CD4-positive, alpha-beta T cell (primary cell): Measurements from ENCODE around the gene ADAMTS18. TPM values are rescaled to one million over a fixed set of nuclear protein-coding genes. Genes with fewer than 3 reads are reported as not detected.
A peak's percentile ranks its signal among the peaks of the same experiment; 100 is the strongest.

Source experiments
- ATAC-seq: fragments of 200-7000 bp; cut with Tn5 transposase; one replicate; pipeline ENCODE4 v1.10.0; 2022; ENCODE audit warnings: mild to moderate bottlenecking; ENCODE audit not compliant: poor library complexity
- CTCF ChIA-PET: fragments of 350-600 bp; sonication (Branson Sonifier 250); formaldehyde crosslinking; loops from one replicate; lab custom pipeline; 2021; ENCODE audit warnings: antibody characterized with exemption, inconsistent platforms; lab: Charles Lee
- POLR2A ChIA-PET: fragments of 350-600 bp; sonication (Branson Sonifier 250); formaldehyde crosslinking; loops from one replicate; lab custom pipeline; 2021; ENCODE audit warnings: antibody characterized with exemption, inconsistent platforms; lab: Charles Lee
- DNase-seq, 14 experiments: peaks; one replicate each; pipeline ENCODE4 v3.0.0-alpha.2; 2013 to 2020; ENCODE audit warnings: mixed read lengths in 2 of 14
- H3K27ac ChIP-seq, 2 donors: one replicate each; pipeline versions ENCODE4 v1.5.1 to v1.7.0; 2013; ENCODE audit warnings: low read length in 2 of 2, low read depth in 1 of 2, mild to moderate bottlenecking in 1 of 2
- H3K27me3 ChIP-seq, 2 experiments: 1 replicate in 1 of 2; 2 replicates in 1 of 2; pipeline versions ENCODE4 v1.6.1 to v1.7.0; 2013; ENCODE audit warnings: low read length in 2 of 2, control low read depth in 1 of 2, mild to moderate bottlenecking in 1 of 2, moderate library complexity in 1 of 2; ENCODE audit not compliant: insufficient read depth in 2 of 2, control insufficient read depth in 1 of 2
- H3K36me3 ChIP-seq: one replicate; pipeline ENCODE4 v1.6.1; 2013; ENCODE audit warnings: low read length, control low read depth; ENCODE audit not compliant: insufficient read depth
- H3K4me1 ChIP-seq: one replicate; pipeline ENCODE4 v1.6.1; 2013; ENCODE audit warnings: low read length, control low read depth; ENCODE audit not compliant: insufficient read depth
- H3K4me3 ChIP-seq: one replicate; pipeline ENCODE4 v1.5.1; 2013; ENCODE audit warnings: mild to moderate bottlenecking, low read length, moderate library complexity
- H3K9me3 ChIP-seq, 2 experiments: 1 replicate in 1 of 2; 2 replicates in 1 of 2; pipeline versions ENCODE4 v1.6.1 to v1.7.0; 2013; ENCODE audit warnings: low read length in 2 of 2, mild to moderate bottlenecking in 2 of 2, control low read depth in 1 of 2, moderate library complexity in 1 of 2; ENCODE audit not compliant: control insufficient read depth in 1 of 2, insufficient read depth in 1 of 2
- H3K27ac Mint-ChIP-seq: one replicate; pipeline ENCODE4 v1.8.0; 2020; ENCODE audit warnings: mixed read lengths
- H3K27me3 Mint-ChIP-seq: one replicate; pipeline ENCODE4 v1.8.0; 2021; ENCODE audit warnings: mixed read lengths
- H3K36me3 Mint-ChIP-seq: one replicate; pipeline ENCODE4 v1.8.0; 2021; ENCODE audit warnings: low read depth, mixed read lengths
- H3K4me1 Mint-ChIP-seq: one replicate; pipeline ENCODE4 v1.8.0; 2021; ENCODE audit warnings: low read depth, mixed read lengths
- H3K4me3 Mint-ChIP-seq: one replicate; pipeline ENCODE4 v1.8.0; 2020; ENCODE audit warnings: mild to moderate bottlenecking, mixed read lengths
- H3K9me3 Mint-ChIP-seq: one replicate; pipeline ENCODE4 v1.8.0; 2020; ENCODE audit warnings: mixed read lengths
- intact Hi-C, 2 experiments: fragments of 100-400 bp; cut with DNase I in 1 of 2; cut with micrococcal nuclease in 1 of 2; formaldehyde crosslinking; loops; one replicate each; pipeline versions ENCODE4 v1.15.1 to v1.9.0; 2023 to 2025; cut with DNase I, micrococcal nuclease
- total RNA-seq, 174 experiments: library from RNA in 2 of 174; stranded (reverse) in 2 of 174; gene quantifications; one replicate each; pipeline ENCODE4 v1.2.3 and lab custom pipeline; 2021 to 2026
- TF ChIP-seq, protein P1 (sequence below): fragments of 200-600 bp; IDR thresholded peaks from one replicate; pipeline ENCODE4 v1.8.0; 2022; ENCODE audit warnings: antibody characterized with exemption, mild to moderate bottlenecking

The ADAMTS18 gene
- total RNA-seq, 2 experiments from 2014 or later: not detected

DNA sequence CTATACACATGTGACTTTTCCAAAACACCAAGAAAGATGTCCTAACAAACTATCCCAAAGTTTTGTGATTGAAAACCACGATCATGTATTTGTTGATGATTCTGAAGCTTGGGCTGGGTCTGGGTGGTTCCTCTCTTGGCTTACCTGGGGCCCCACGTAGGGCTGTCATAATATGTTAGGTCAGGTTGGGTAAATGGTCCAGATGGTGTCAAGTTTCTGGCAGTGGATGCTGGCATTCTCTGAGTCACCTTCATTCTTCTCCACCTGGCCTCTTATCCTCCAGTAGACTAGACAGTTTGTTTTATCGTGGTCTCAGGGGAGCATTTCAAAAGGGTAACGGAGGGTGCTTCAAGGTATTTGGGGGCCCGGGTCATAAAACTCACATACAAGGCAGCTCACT is 196.2 kb downstream of the ADAMTS18 start:
- no peaks in the 10 kb centered on the region for H3K36me3 ChIP-seq
- H3K4me3 ChIP-seq: no peak overlapping the region
- peaks cover 0 to 10% of the 10 kb centered on the region in 2 experiments for H3K27me3 ChIP-seq
- Mint-ChIP-seq H3K4me3 (no peak overlapping the region), H3K36me3 (no peaks in the 10 kb centered on the region), H3K27ac (no peak overlapping the region), H3K27me3 (peaks cover 24% of the 10 kb centered on the region), H3K9me3 (no peaks in the 10 kb centered on the region), H3K4me1 (peaks cover 7% of the 10 kb centered on the region)
- H3K27ac ChIP-seq: no peak overlapping the region
- ATAC-seq (no peak), DNase-seq (no peak)
- intact Hi-C loops: loop anchor here in 1 of 2 experiments (10.0 kb wide), 1 partner anchor 736 kb away; no protein-coding TSS in a partner anchor
- ChIA-PET CTCF (no interaction called here), POLR2A (no interaction called here)
- TF ChIP-seq, protein P1, sequence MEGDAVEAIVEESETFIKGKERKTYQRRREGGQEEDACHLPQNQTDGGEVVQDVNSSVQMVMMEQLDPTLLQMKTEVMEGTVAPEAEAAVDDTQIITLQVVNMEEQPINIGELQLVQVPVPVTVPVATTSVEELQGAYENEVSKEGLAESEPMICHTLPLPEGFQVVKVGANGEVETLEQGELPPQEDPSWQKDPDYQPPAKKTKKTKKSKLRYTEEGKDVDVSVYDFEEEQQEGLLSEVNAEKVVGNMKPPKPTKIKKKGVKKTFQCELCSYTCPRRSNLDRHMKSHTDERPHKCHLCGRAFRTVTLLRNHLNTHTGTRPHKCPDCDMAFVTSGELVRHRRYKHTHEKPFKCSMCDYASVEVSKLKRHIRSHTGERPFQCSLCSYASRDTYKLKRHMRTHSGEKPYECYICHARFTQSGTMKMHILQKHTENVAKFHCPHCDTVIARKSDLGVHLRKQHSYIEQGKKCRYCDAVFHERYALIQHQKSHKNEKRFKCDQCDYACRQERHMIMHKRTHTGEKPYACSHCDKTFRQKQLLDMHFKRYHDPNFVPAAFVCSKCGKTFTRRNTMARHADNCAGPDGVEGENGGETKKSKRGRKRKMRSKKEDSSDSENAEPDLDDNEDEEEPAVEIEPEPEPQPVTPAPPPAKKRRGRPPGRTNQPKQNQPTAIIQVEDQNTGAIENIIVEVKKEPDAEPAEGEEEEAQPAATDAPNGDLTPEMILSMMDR: no peak
- no peaks in the 10 kb centered on the region for H3K9me3 ChIP-seq
- H3K4me1 ChIP-seq: peaks cover 8% of the 10 kb centered on the region

DNA sequence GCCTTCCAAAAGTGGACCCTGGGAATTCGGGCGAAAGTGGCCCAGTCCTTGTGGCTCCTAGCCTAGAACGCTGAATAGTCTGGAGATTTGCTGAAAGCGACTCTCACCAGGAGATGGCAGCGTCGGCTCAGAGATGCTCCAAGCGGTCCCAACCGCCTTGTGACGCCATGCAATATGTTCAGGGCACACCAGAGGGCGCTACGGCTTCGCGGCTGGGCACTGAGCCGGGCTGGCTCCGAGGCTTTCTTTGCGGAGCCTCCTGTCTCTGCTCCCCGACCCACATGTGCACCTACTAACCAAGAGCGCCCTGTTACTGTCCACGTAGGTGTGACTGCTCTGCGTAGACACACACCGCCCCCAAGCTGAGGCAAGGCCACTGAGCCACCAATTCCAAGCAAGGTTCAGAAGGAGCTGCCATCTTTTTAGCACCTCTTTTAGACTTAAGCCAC is 198.7 kb downstream of the ADAMTS18 start:
- Mint-ChIP-seq H3K4me3 (peak overlapping the region; percentile 57), H3K27me3 (peaks cover 27% of the 10 kb centered on the region), H3K27ac (no peak overlapping the region), H3K4me1 (peaks cover 7% of the 10 kb centered on the region), H3K36me3 (no peaks in the 10 kb centered on the region), H3K9me3 (no peaks in the 10 kb centered on the region)
- Histone ChIP-seq H3K36me3 (no peaks in the 10 kb centered on the region), H3K27ac (no peak overlapping the region), H3K27me3 (peaks cover 3 to 10% of the 10 kb centered on the region in 2 experiments), H3K9me3 (no peaks in the 10 kb centered on the region), H3K4me3 (peak overlapping the region; percentile 1), H3K4me1 (peaks cover 8% of the 10 kb centered on the region)
- POLR2A ChIA-PET: no interaction called here
- DNase-seq (peak; percentile 80 to 93 (median 85)), ATAC-seq (peak; percentile 99)
- CTCF ChIA-PET: interaction anchor here (1.8 to 2.4 kb wide), 3 partner anchors 40 to 349 kb away, joined by 3 to 15 read pairs (median 7); no protein-coding TSS in a partner anchor
- intact Hi-C loops: loop anchor here (1.0 to 10.0 kb wide), 2 partner anchors 348 to 739 kb away; no protein-coding TSS in a partner anchor
- TF ChIP-seq, protein P1: peak; percentile 100

DNA sequence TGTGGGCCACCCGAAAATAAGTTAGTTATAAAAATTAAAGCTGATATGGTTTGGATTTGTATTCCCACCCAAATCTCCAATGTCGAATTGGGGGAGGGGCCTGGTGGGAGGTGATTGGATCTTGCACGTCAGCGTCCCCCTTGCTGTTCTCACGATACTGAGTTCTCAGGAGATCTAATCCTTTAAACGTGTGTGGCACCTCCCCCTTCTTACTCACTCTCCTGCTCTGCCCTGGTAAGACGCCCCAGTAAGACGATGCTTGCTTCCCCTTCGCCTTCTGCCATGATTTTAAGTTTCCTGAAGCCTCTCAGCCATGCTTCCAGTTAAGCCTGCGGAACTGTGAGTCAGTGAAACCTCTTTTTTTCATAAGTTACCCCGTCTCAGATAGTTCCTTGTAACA is 200.2 kb downstream of the ADAMTS18 start:
- H3K27me3 Mint-ChIP-seq: peaks cover 27% of the 10 kb centered on the region
- H3K4me1 ChIP-seq: peaks cover 8% of the 10 kb centered on the region
- H3K27me3 ChIP-seq: peaks cover 3 to 10% of the 10 kb centered on the region in 2 experiments
- no peaks in the 10 kb centered on the region for H3K9me3 Mint-ChIP-seq
- no peaks in the 10 kb centered on the region for H3K36me3 ChIP-seq
- CTCF ChIA-PET: interaction anchor here (2.4 kb wide), 1 partner anchor 350 kb away, joined by 15 read pairs; no protein-coding TSS in a partner anchor
- no peaks in the 10 kb centered on the region for H3K9me3 ChIP-seq
- POLR2A ChIA-PET: no interaction called here
- ATAC-seq: no peak
- no peak overlapping the region for H3K4me3 Mint-ChIP-seq
- intact Hi-C loops: loop anchor here in 1 of 2 experiments (10.0 kb wide), 1 partner anchor 740 kb away; no protein-coding TSS in a partner anchor
- no peak overlapping the region for H3K27ac ChIP-seq
- no peak for DNase-seq
- TF ChIP-seq, protein P1: no peak
- no peaks in the 10 kb centered on the region for H3K36me3 Mint-ChIP-seq
- H3K4me3 ChIP-seq: no peak overlapping the region
- H3K27ac Mint-ChIP-seq: no peak overlapping the region
- H3K4me1 Mint-ChIP-seq: peaks cover 7% of the 10 kb centered on the region
